Measurements from ENCODE around the gene RBM17. TPM values are rescaled to one million over a fixed set of nuclear protein-coding genes. Genes with fewer than 3 reads are reported as not detected.

The RBM17 gene
- total RNA-seq, 4 donors from 2014 or later = 64.4 to 163 (median 146) TPM

GRCh38 chr10:6135039-6135438 lies 46.2 kb downstream of the RBM17 start:
- intact Hi-C loops (cut with DNase I; ENCODE audit: low total_unique reads) = no loop called here
- no peak for DNase-seq

GRCh38 chr10:6135589-6136168 lies 46.8 kb downstream of the RBM17 start:
- no peak for DNase-seq
- Histone ChIP-seq H3K9me3 (no peaks in the 10 kb centered on the region), H3K27ac (no peak overlapping the region), H3K36me3 (no peaks in the 10 kb centered on the region), H3K27me3 (no peaks in the 10 kb centered on the region), H3K4me3 (no peak overlapping the region), H3K4me1 (no peaks in the 10 kb centered on the region)
- intact Hi-C loops (cut with DNase I; ENCODE audit: low total_unique reads) = no loop called here
- TF ChIP-seq POLR2A (IDR thresholded peaks at IDR 0.05) (no peak), CTCF (IDR thresholded peaks at IDR 0.05) (no peak)

More at GRCh38 chr10:6135039-6135438, 46.2 kb downstream of the RBM17 start:
- no peak overlapping the region for H3K27ac ChIP-seq
- H3K27me3 ChIP-seq = no peaks in the 10 kb centered on the region
- TF ChIP-seq POLR2A (IDR thresholded peaks at IDR 0.05) (no peak), CTCF (IDR thresholded peaks at IDR 0.05) (no peak)
- no peaks in the 10 kb centered on the region for H3K4me1 ChIP-seq
- H3K9me3 ChIP-seq = no peaks in the 10 kb centered on the region
- no peaks in the 10 kb centered on the region for H3K36me3 ChIP-seq
- no peak overlapping the region for H3K4me3 ChIP-seq

GRCh38 chr10:6136215-6137201 lies 47.7 kb downstream of the RBM17 start:
- Histone ChIP-seq H3K4me3 (no peak overlapping the region), H3K36me3 (no peaks in the 10 kb centered on the region), H3K27me3 (no peaks in the 10 kb centered on the region), H3K27ac (no peak overlapping the region), H3K9me3 (no peaks in the 10 kb centered on the region), H3K4me1 (no peaks in the 10 kb centered on the region)
- no peak for TF ChIP-seq POLR2A (IDR thresholded peaks at IDR 0.05)
- TF ChIP-seq CTCF (IDR thresholded peaks at IDR 0.05) = no peak
- DNase-seq = peak in 1 of 2 donors; percentile 12
- intact Hi-C loops (cut with DNase I; ENCODE audit: low total_unique reads) = no loop called here

GRCh38 chr10:6138456-6138855 lies 49.6 kb downstream of the RBM17 start:
- no peaks in the 10 kb centered on the region for H3K27me3 ChIP-seq
- no peaks in the 10 kb centered on the region for H3K4me1 ChIP-seq
- intact Hi-C loops (cut with DNase I; ENCODE audit: low total_unique reads) = no loop called here
- H3K4me3 ChIP-seq = no peak overlapping the region
- no peak for TF ChIP-seq CTCF (IDR thresholded peaks at IDR 0.05)
- TF ChIP-seq POLR2A (IDR thresholded peaks at IDR 0.05) = no peak
- no peaks in the 10 kb centered on the region for H3K36me3 ChIP-seq
- no peaks in the 10 kb centered on the region for H3K9me3 ChIP-seq
- DNase-seq = peak in 1 of 2 donors; percentile 8
- H3K27ac ChIP-seq = no peak overlapping the region

GRCh38 chr10:6139470-6139869 lies 50.6 kb downstream of the RBM17 start:
- no peak overlapping the region for H3K27ac ChIP-seq
- H3K36me3 ChIP-seq = no peaks in the 10 kb centered on the region
- DNase-seq = no peak
- no peaks in the 10 kb centered on the region for H3K9me3 ChIP-seq
- no peaks in the 10 kb centered on the region for H3K4me1 ChIP-seq
- no peak for TF ChIP-seq POLR2A (IDR thresholded peaks at IDR 0.05)
- no peak for TF ChIP-seq CTCF (IDR thresholded peaks at IDR 0.05)
- no peaks in the 10 kb centered on the region for H3K27me3 ChIP-seq
- no peak overlapping the region for H3K4me3 ChIP-seq
- intact Hi-C loops (cut with DNase I; ENCODE audit: low total_unique reads) = no loop called here
